NOMO-1 treated with DMSO at 0.1 percent for 48 hours (cell line): Measurements from ENCODE around the gene PODN.

Experiments used
- DNase-seq: peaks from one replicate; lab custom pipeline; 2025; ENCODE audit not compliant: unreplicated experiment; lab: John Stamatoyannopoulos, UW

Gene PODN

GRCh38 chr1:53073868-53074311, 11.9 kb downstream of the PODN start:
- no peak for DNase-seq

GRCh38 chr1:53074313-53075154, 12.5 kb downstream of the PODN start:
- no peak for DNase-seq

- no peak for DNase-seq
Observed at GRCh38 chr1:53075206-53075605, 13.2 kb downstream of the PODN start.

GRCh38 chr1:53075761-53076163, 13.7 kb downstream of the PODN start:
- no peak for DNase-seq

GRCh38 chr1:53076165-53076564, 14.2 kb downstream of the PODN start:
- DNase-seq, result no peak

GRCh38 chr1:53076721-53077598, 14.9 kb downstream of the PODN start:
- DNase-seq, result no peak

- no peak for DNase-seq
Observed at GRCh38 chr1:53077599-53077965, 15.6 kb downstream of the PODN start.

- no peak for DNase-seq
Observed at GRCh38 chr1:53078333-53079101, 16.5 kb downstream of the PODN start.

- no peak for DNase-seq
Observed at GRCh38 chr1:53079251-53079650, 17.2 kb downstream of the PODN start.

GRCh38 chr1:53080041-53080440, 18.0 kb downstream of the PODN start:
- DNase-seq, result no peak

GRCh38 chr1:53080769-53081168, 18.8 kb downstream of the PODN start:
- DNase-seq, result no peak

- no peak for DNase-seq
Observed at GRCh38 chr1:53081384-53082066, 19.5 kb downstream of the PODN start.

GRCh38 chr1:53082826-53083455, 20.9 kb downstream of the PODN start:
- DNase-seq, result no peak

- no peak for DNase-seq
Observed at GRCh38 chr1:53083636-53084588, 21.9 kb downstream of the PODN start.

- no peak for DNase-seq
Observed at GRCh38 chr1:53084589-53084971, 22.6 kb downstream of the PODN start.

GRCh38 chr1:53085405-53085804, 23.4 kb downstream of the PODN start:
- DNase-seq, result no peak

- no peak for DNase-seq
Observed at GRCh38 chr1:53086491-53087070, 24.6 kb downstream of the PODN start.

- no peak for DNase-seq
Observed at GRCh38 chr1:53087332-53088285, 25.6 kb downstream of the PODN start.
